ENCODE results near the gene POLD3. TPM values are rescaled to one million over a fixed set of nuclear protein-coding genes. Genes with fewer than 3 reads are reported as not detected.

POLD3 gene
- total RNA-seq, 1 experiment from 2014 or later: 18.9 TPM

- H4K20me1 ChIP-seq (ENCODE audit: insufficient read depth): 0 out of 2 replicates have a peak, but pooled peaks cover 5% of the 10 kb centered on the region
- H3K4me2 ChIP-seq (ENCODE audit: low read length): no peak overlapping the region
- peaks cover 11% of the 10 kb centered on the region; the same call in 1 of the 2 replicates for H3K79me2 ChIP-seq (ENCODE audit: insufficient read depth, low read length)
- H2AFZ ChIP-seq (ENCODE audit: low read depth, low read length, poor library complexity, severe bottlenecking): no peak overlapping the region
- no peaks in the 10 kb centered on the region for H3K9me2 ChIP-seq (ENCODE audit: insufficient read depth)
- POLR2A ChIA-PET: no interaction called here
- no peaks in the 10 kb centered on the region for H3K9me3 ChIP-seq (ENCODE audit: control insufficient read depth in 1 of 2, insufficient read depth in 1 of 2, low read depth in 1 of 2, low read length in 2 of 2)
- intact Hi-C loops (cut with micrococcal nuclease): no loop called here
- peaks cover 19 to 26% of the 10 kb centered on the region in 2 experiments for H3K4me1 ChIP-seq (ENCODE audit: control insufficient read depth in 1 of 2, insufficient read depth in 2 of 2, low read length in 2 of 2)
- no peaks in the 10 kb centered on the region for H3K27me3 ChIP-seq (ENCODE audit: insufficient read depth, low read length)
- no peak overlapping the region for H3K27ac ChIP-seq (ENCODE audit: low read depth, low read length)
- CTCF ChIA-PET: no interaction called here
- RAD21 ChIA-PET (ENCODE audit: low non-redundant PET in 1 of 2, low total read pairs in 2 of 2, uncharacterized antibody in 2 of 2, unreplicated experiment in 2 of 2): no interaction called here
- no peak for ATAC-seq
- peaks cover 2 to 13% of the 10 kb centered on the region in 2 experiments; a peak in 1 of 4 replicates for H3K36me3 ChIP-seq (ENCODE audit: control insufficient read depth in 1 of 2, insufficient read depth in 2 of 2, low read length in 2 of 2)
- no peak for DNase-seq (ENCODE audit: low read depth, low spot score)
- no peak overlapping the region for H3K9ac ChIP-seq (ENCODE audit: low read length)
- TF ChIP-seq SRF (IDR thresholded peaks at IDR 0.05; ENCODE audit: low read depth) (no peak), REST (IDR thresholded peaks at IDR 0.05; ENCODE audit: low read depth) (no peak), POLR2AphosphoS5 (IDR thresholded peaks at IDR 0.05; ENCODE audit: low read depth, low read length) (no peak), SIN3A (IDR thresholded peaks at IDR 0.05; ENCODE audit: low read depth) (no peak), CBX3 (IDR thresholded peaks at IDR 0.05; ENCODE audit: low read depth) (no peak), YY1 (IDR thresholded peaks at IDR 0.05; ENCODE audit: extremely low read depth, insufficient replicate concordance, low read depth, low read length) (no peak), POLR2A (IDR thresholded peaks at IDR 0.05; ENCODE audit: borderline replicate concordance, extremely low read depth, insufficient read depth, insufficient read length) (no peak), CEBPB (IDR thresholded peaks at IDR 0.05; ENCODE audit: low read depth) (no peak), EZH2phosphoT487 (IDR thresholded peaks at IDR 0.05; ENCODE audit: borderline replicate concordance) (no peak), ELF1 (IDR thresholded peaks at IDR 0.05; ENCODE audit: borderline replicate concordance, low read depth) (no peak), JUND (IDR thresholded peaks at IDR 0.05) (no peak), MAX (IDR thresholded peaks at IDR 0.05) (no peak), SP1 (IDR thresholded peaks at IDR 0.05; ENCODE audit: low read depth) (no peak), ZFX (IDR thresholded peaks at IDR 0.05) (no peak), ZBTB33 (IDR thresholded peaks at IDR 0.05; ENCODE audit: extremely low read depth, insufficient replicate concordance, low read length) (no peak)
- H3K4me3 ChIP-seq (replicated peaks in 1 of 2; ENCODE audit: low read depth in 1 of 2, low read length in 2 of 2): no peak overlapping the region
- BruUV-seq (replicated peaks): no TSS peak
Observed at GRCh38 chr11:74627381-74627780, 35.0 kb downstream of the POLD3 start.
